ENCODE data around the gene CACNA1C. TPM values are rescaled to one million over a fixed set of nuclear protein-coding genes. Genes with fewer than 3 reads are reported as not detected.

CACNA1C gene
- total and polyA plus RNA-seq, 2 donors (not counting 1 experiment from before 2014, with no cell fraction given), result 0.01 to 0.02 TPM

DNA sequence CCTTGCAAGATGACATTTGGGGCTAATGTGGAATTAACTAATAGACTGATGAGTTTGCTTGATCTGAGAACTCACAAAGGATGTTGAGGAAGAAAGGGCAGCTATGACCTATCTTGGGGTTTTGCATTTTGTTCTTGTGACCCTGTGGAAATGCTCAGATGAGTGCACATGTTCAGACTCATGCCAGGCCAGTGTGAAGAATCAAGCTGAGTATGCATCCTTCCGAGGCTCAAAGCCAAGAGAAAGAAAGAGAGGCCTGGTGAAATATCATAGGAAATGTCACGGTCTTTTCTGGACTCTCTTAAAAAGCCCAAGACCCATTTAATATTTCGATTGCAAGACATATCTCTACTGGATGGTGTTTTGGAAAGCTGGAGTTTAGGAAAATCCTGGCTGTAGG lies 96.3 kb downstream of the CACNA1C start:
- TF ChIP-seq, protein P1, sequence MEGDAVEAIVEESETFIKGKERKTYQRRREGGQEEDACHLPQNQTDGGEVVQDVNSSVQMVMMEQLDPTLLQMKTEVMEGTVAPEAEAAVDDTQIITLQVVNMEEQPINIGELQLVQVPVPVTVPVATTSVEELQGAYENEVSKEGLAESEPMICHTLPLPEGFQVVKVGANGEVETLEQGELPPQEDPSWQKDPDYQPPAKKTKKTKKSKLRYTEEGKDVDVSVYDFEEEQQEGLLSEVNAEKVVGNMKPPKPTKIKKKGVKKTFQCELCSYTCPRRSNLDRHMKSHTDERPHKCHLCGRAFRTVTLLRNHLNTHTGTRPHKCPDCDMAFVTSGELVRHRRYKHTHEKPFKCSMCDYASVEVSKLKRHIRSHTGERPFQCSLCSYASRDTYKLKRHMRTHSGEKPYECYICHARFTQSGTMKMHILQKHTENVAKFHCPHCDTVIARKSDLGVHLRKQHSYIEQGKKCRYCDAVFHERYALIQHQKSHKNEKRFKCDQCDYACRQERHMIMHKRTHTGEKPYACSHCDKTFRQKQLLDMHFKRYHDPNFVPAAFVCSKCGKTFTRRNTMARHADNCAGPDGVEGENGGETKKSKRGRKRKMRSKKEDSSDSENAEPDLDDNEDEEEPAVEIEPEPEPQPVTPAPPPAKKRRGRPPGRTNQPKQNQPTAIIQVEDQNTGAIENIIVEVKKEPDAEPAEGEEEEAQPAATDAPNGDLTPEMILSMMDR (IDR thresholded peaks at IDR 0.05), result no peak
- TF ChIP-seq EZH2 (IDR thresholded peaks at IDR 0.05; ENCODE audit: borderline replicate concordance, insufficient read depth, low read depth, low read length, poor library complexity, severe bottlenecking), result no peak
- Histone ChIP-seq H3K36me3 (replicated peaks in 1 of 2; ENCODE audit: control extremely low read depth in 1 of 2, control insufficient read depth in 1 of 2, extremely low read depth in 1 of 2, insufficient read depth in 2 of 2, low read length in 1 of 2) (no peaks in the 10 kb centered on the region), H4K20me1 (ENCODE audit: control insufficient read depth, insufficient read depth, low read length, poor library complexity, severe bottlenecking) (no peaks in the 10 kb centered on the region), H2AFZ (ENCODE audit: insufficient read depth, low read depth, low read length, poor library complexity, severe bottlenecking) (no peak overlapping the region), H3K4me1 (ENCODE audit: control insufficient read depth in 2 of 2, insufficient read depth in 2 of 2, low read length in 2 of 2) (no peaks in the 10 kb centered on the region), H3K27me3 (replicated peaks in 1 of 4; ENCODE audit: control extremely low read depth in 1 of 4, control insufficient read depth in 3 of 4, insufficient read depth in 4 of 4, low read length in 3 of 4) (peaks cover 0 to 10% (median 0%) of the 10 kb centered on the region in 4 experiments), H3K9me3 (ENCODE audit: control extremely low read depth in 1 of 3, control insufficient read depth in 2 of 3, insufficient read depth in 1 of 3, low read length in 2 of 3) (no peaks in the 10 kb centered on the region), H3K4me3 (ENCODE audit: control extremely low read depth in 1 of 5, extremely low read depth in 1 of 5, insufficient read depth in 1 of 5, low read depth in 2 of 5, low read length in 4 of 5) (no peak overlapping the region), H3K9ac (ENCODE audit: low read length) (no peak overlapping the region), H3K4me2 (replicated peaks; ENCODE audit: low read depth, low read length, poor library complexity, severe bottlenecking) (no peak overlapping the region), H3K27ac (ENCODE audit: low read length in 2 of 2) (no peak overlapping the region), H3K79me2 (ENCODE audit: control insufficient read depth, insufficient read depth, low read length) (no peaks in the 10 kb centered on the region)
- no peaks in the 10 kb centered on the region for H3K4me1 Mint-ChIP-seq
- ChIA-PET CTCF (no interaction called here), POLR2A (interaction anchor here (0.5 kb wide), 1 partner anchor 12 kb away, joined by 9 read pairs; no protein-coding TSS in a partner anchor)
- peaks cover 38% of the 10 kb centered on the region for H3K27me3 Mint-ChIP-seq
- no peak overlapping the region for H3K4me3 Mint-ChIP-seq
- ATAC-seq (ENCODE audit: low read depth), result no peak
- DNase-seq, result no peak
- WGBS (ENCODE audit: insufficient coverage), result 100% methylated on average over 2 of the region's 3 CpGs
- H3K9me3 Mint-ChIP-seq (ENCODE audit: insufficient read depth), result no peaks in the 10 kb centered on the region
- H3K27ac Mint-ChIP-seq, result no peak overlapping the region
- intact Hi-C loops (cut with micrococcal nuclease), result no loop called here

DNA sequence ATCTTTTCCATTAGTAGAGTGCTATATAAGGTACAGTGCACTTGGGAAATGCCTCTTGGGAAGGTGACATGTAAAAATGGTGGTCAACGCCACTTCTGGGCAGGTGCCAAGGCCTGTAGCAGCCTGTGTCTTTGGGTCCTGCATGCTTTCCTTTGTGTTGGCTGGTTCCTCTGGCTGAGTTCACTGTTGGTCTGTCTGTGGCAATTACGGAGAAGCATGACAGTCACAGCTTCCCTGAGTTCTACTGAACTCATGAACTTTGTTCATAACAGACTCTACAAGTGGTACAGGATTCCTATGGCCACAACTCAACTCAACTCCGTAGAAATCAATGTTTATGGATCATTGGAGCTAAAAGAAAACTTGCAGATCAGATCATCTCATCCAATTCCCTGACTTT lies 98.0 kb downstream of the CACNA1C start:
- no peak overlapping the region for H3K4me2 ChIP-seq (replicated peaks; ENCODE audit: low read depth, low read length, poor library complexity, severe bottlenecking)
- H3K36me3 ChIP-seq (replicated peaks in 1 of 2; ENCODE audit: control extremely low read depth in 1 of 2, control insufficient read depth in 1 of 2, extremely low read depth in 1 of 2, insufficient read depth in 2 of 2, low read length in 1 of 2), result no peaks in the 10 kb centered on the region
- H4K20me1 ChIP-seq (ENCODE audit: control insufficient read depth, insufficient read depth, low read length, poor library complexity, severe bottlenecking), result no peaks in the 10 kb centered on the region
- Mint-ChIP-seq H3K9me3 (ENCODE audit: insufficient read depth) (no peaks in the 10 kb centered on the region), H3K4me3 (no peak overlapping the region), H3K27ac (no peak overlapping the region), H3K4me1 (no peaks in the 10 kb centered on the region), H3K27me3 (peaks cover 36% of the 10 kb centered on the region)
- no peaks in the 10 kb centered on the region for H3K79me2 ChIP-seq (ENCODE audit: control insufficient read depth, insufficient read depth, low read length)
- no peak for DNase-seq
- no peak overlapping the region for H3K4me3 ChIP-seq (ENCODE audit: control extremely low read depth in 1 of 5, extremely low read depth in 1 of 5, insufficient read depth in 1 of 5, low read depth in 2 of 5, low read length in 4 of 5)
- no peak overlapping the region for H3K9ac ChIP-seq (ENCODE audit: low read length)
- ATAC-seq (ENCODE audit: low read depth), result no peak
- H3K27me3 ChIP-seq (replicated peaks in 1 of 4; ENCODE audit: control extremely low read depth in 1 of 4, control insufficient read depth in 3 of 4, insufficient read depth in 4 of 4, low read length in 3 of 4), result peaks cover 0 to 10% (median 0%) of the 10 kb centered on the region in 4 experiments
- no peak overlapping the region for H2AFZ ChIP-seq (ENCODE audit: insufficient read depth, low read depth, low read length, poor library complexity, severe bottlenecking)
- intact Hi-C loops (cut with micrococcal nuclease), result no loop called here
- H3K9me3 ChIP-seq (ENCODE audit: control extremely low read depth in 1 of 3, control insufficient read depth in 2 of 3, insufficient read depth in 1 of 3, low read length in 2 of 3), result no peaks in the 10 kb centered on the region
- no peak overlapping the region for H3K27ac ChIP-seq (ENCODE audit: low read length in 2 of 2)
- H3K4me1 ChIP-seq (ENCODE audit: control insufficient read depth in 2 of 2, insufficient read depth in 2 of 2, low read length in 2 of 2), result no peaks in the 10 kb centered on the region
- ChIA-PET POLR2A (interaction anchor here (0.6 kb wide), 1 partner anchor 17 kb away, joined by 3 read pairs; no protein-coding TSS in a partner anchor), CTCF (no interaction called here)
- 94% methylated on average over 2 of the region's 3 CpGs for WGBS (ENCODE audit: insufficient coverage)
- TF ChIP-seq EZH2 (IDR thresholded peaks at IDR 0.05; ENCODE audit: borderline replicate concordance, insufficient read depth, low read depth, low read length, poor library complexity, severe bottlenecking), result no peak
- TF ChIP-seq, protein P1 (IDR thresholded peaks at IDR 0.05), result no peak

All from B cell (primary cell).